ENCODE measurements around the gene FCMR.
A peak's percentile ranks its signal among the peaks of the same experiment; 100 is the strongest.

DNA sequence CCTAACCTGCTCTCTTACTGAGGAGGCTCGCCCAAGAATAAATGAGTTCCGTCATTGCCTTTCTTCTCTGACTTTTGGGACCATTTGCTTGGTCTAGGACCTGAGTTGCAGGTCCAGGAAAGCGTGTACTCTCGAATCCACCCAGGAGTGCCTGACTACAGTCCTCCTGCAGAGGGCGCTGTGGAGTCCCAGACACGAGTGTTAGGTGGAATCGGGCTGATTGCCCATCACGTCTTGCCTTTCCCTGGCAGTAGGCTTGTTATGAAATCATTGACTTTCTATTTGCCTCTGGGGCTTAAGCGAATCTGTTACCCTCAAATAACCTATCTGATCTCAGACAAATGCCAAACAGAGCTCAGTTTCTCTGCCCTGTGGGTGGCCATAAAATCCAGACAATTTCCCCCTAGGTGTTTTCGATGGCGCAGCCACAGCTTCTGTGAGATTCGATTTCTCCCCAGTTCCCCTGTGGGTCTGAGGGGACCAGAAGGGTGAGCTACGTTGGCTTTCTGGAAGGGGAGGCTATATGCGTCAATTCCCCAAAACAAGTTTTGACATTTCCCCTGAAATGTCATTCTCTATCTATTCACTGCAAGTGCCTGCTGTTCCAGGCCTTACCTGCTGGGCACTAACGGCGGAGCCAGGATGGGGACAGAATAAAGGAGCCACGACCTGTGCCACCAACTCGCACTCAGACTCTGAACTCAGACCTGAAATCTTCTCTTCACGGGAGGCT lies 56.6 kb downstream of the FCMR start, which contains the start of gene IL20:
- TF ChIP-seq, protein P1, sequence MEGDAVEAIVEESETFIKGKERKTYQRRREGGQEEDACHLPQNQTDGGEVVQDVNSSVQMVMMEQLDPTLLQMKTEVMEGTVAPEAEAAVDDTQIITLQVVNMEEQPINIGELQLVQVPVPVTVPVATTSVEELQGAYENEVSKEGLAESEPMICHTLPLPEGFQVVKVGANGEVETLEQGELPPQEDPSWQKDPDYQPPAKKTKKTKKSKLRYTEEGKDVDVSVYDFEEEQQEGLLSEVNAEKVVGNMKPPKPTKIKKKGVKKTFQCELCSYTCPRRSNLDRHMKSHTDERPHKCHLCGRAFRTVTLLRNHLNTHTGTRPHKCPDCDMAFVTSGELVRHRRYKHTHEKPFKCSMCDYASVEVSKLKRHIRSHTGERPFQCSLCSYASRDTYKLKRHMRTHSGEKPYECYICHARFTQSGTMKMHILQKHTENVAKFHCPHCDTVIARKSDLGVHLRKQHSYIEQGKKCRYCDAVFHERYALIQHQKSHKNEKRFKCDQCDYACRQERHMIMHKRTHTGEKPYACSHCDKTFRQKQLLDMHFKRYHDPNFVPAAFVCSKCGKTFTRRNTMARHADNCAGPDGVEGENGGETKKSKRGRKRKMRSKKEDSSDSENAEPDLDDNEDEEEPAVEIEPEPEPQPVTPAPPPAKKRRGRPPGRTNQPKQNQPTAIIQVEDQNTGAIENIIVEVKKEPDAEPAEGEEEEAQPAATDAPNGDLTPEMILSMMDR (conservative IDR thresholded peaks at IDR 0.05; ENCODE audit: low read depth, low read length), result peak; percentile 100
- no peak for TF ChIP-seq EZH2 (IDR thresholded peaks at IDR 0.05; ENCODE audit: low read length, unreplicated experiment)

Measured in PC-3 (cell line).